ENCODE data around the gene NECTIN1.

- TF ChIP-seq TSHZ2 (CRISPR knock-in tag; IDR thresholded peaks at IDR 0.05): no peak
- no peak for TF ChIP-seq CREB5 (CRISPR knock-in tag; IDR thresholded peaks at IDR 0.05; ENCODE audit: low read depth)
Observed at GRCh38 chr11:119639642-119640205, 89.3 kb downstream of the NECTIN1 start.

Measured in SK-N-SH treated with all-trans-retinoic acid at 6 μM for 48 hours (cell line).